WTC11 (cell line): ENCODE data around the gene BCAR3. TPM values are rescaled to one million over a fixed set of nuclear protein-coding genes. Genes with fewer than 3 reads are reported as not detected.

Experiments used
- ATAC-seq: fragments of 200-7000 bp; cut with Tn5 transposase; 2 replicates; pipeline ENCODE4 v1.10.0; 2021; ENCODE audit warnings: mild to moderate bottlenecking, moderate library complexity
- CTCF ChIA-PET: fragments of 300-600 bp; sonication (Branson Sonifier 250); formaldehyde crosslinking; loops from one replicate; lab custom pipeline; 2021; ENCODE audit warnings: antibody characterized with exemption; lab: Charles Lee
- POLR2A ChIA-PET: fragments of 350-600 bp; sonication (Branson Sonifier 250); formaldehyde crosslinking; loops from one replicate; lab custom pipeline; 2021; ENCODE audit warnings: antibody characterized with exemption; lab: Charles Lee
- DNase-seq: peaks from one replicate; pipeline ENCODE4 v3.0.0; 2021; ENCODE audit warnings: low spot score
- H3K27ac Mint-ChIP-seq: 2 replicates; pipeline ENCODE4 v1.8.0; 2021; ENCODE audit warnings: mixed read lengths
- H3K27me3 Mint-ChIP-seq: 2 replicates; pipeline ENCODE4 v1.8.0; 2021; ENCODE audit warnings: low read depth, mild to moderate bottlenecking, moderate library complexity, mixed read lengths
- H3K36me3 Mint-ChIP-seq: 2 replicates; pipeline ENCODE4 v1.8.0; 2021; ENCODE audit warnings: mixed read lengths
- H3K4me1 Mint-ChIP-seq: 2 replicates; pipeline ENCODE4 v1.8.0; 2022; ENCODE audit warnings: mixed read lengths
- H3K4me3 Mint-ChIP-seq: 2 replicates; pipeline ENCODE4 v1.8.0; 2021; ENCODE audit warnings: mild to moderate bottlenecking, moderate library complexity, mixed read lengths
- H3K9me3 Mint-ChIP-seq: 2 replicates; pipeline ENCODE4 v1.8.0; 2021; ENCODE audit warnings: mixed read lengths
- ESRRA ChIP-seq: sonication (generic); formaldehyde crosslinking; IDR thresholded peaks from 2 replicates; pipeline ENCODE4 v1.8.1; 2022; ENCODE audit warnings: mild to moderate bottlenecking, missing genetic modification reagents, borderline replicate concordance
- GABPB1 ChIP-seq: sonication (generic); formaldehyde crosslinking; IDR thresholded peaks from 2 replicates; pipeline ENCODE4 v1.8.1; 2023; ENCODE audit warnings: mild to moderate bottlenecking, missing genetic modification reagents
- GTF2I ChIP-seq: fragments of 250-450 bp; sonication (Bioruptor Pico); conservative IDR thresholded peaks from 2 replicates; pipeline ENCODE4 v1.4.0; 2021; ENCODE audit warnings: mild to moderate bottlenecking
- JUN ChIP-seq: sonication (generic); formaldehyde crosslinking; IDR thresholded peaks from 2 replicates; pipeline ENCODE4 v1.8.0; 2023; ENCODE audit warnings: mild to moderate bottlenecking, missing genetic modification reagents
- MXD4 ChIP-seq: fragments of 250-450 bp; sonication (Bioruptor Pico); IDR thresholded peaks from 2 replicates; pipeline ENCODE4 v1.8.0; 2021; ENCODE audit warnings: mild to moderate bottlenecking, moderate library complexity, borderline replicate concordance
- MYBL2 ChIP-seq: sonication (generic); formaldehyde crosslinking; IDR thresholded peaks from 2 replicates; pipeline ENCODE4 v1.8.1; 2023; ENCODE audit warnings: mild to moderate bottlenecking, moderate library complexity, missing genetic modification reagents
- NFATC4 ChIP-seq: fragments of 250-450 bp; sonication (Bioruptor Pico); IDR thresholded peaks from 2 replicates; pipeline ENCODE4 v1.9.0; 2021; ENCODE audit warnings: mild to moderate bottlenecking
- NR2C2 ChIP-seq: sonication (generic); formaldehyde crosslinking; IDR thresholded peaks from 2 replicates; pipeline ENCODE4 v1.8.0; 2022; ENCODE audit warnings: mild to moderate bottlenecking, missing genetic modification reagents
- PRRX2 ChIP-seq: fragments of 250-450 bp; sonication (Bioruptor Pico); IDR thresholded peaks from 2 replicates; pipeline ENCODE4 v1.8.0; 2021; ENCODE audit warnings: mild to moderate bottlenecking
- RORB ChIP-seq: fragments of 250-450 bp; sonication (Bioruptor Pico); IDR thresholded peaks from 2 replicates; pipeline ENCODE4 v1.9.0; 2021; ENCODE audit warnings: mild to moderate bottlenecking
- ZNF317 ChIP-seq: sonication (generic); formaldehyde crosslinking; IDR thresholded peaks from 2 replicates; pipeline ENCODE4 v1.8.1; 2023; ENCODE audit warnings: low read depth, mild to moderate bottlenecking, moderate library complexity, missing genetic modification reagents, borderline replicate concordance
- ZNF416 ChIP-seq: fragments of 250-450 bp; sonication (Bioruptor Pico); IDR thresholded peaks from 2 replicates; pipeline ENCODE4 v1.9.0; 2021; ENCODE audit warnings: mild to moderate bottlenecking, inconsistent platforms
- total RNA-seq: library from RNA; stranded (reverse); gene quantifications from 3 replicates; pipeline ENCODE4 v1.2.3, GENCODE V29; 2021
- TF ChIP-seq, protein P1 (sequence below): sonication (generic); formaldehyde crosslinking; IDR thresholded peaks from 2 replicates; pipeline ENCODE4 v1.8.1; 2022; ENCODE audit warnings: missing genetic modification reagents, borderline replicate concordance
- TF ChIP-seq, protein P2 (sequence below): fragments of 250-450 bp; sonication (Bioruptor Pico); IDR thresholded peaks from 2 replicates; pipeline ENCODE4 v1.9.0; 2021; ENCODE audit warnings: mild to moderate bottlenecking
- TF ChIP-seq, protein P3 (sequence below): sonication (generic); formaldehyde crosslinking; IDR thresholded peaks from 2 replicates; pipeline ENCODE4 v1.8.1; 2023; ENCODE audit warnings: mild to moderate bottlenecking, missing genetic modification reagents, borderline replicate concordance
- TF ChIP-seq, protein P4 (sequence below): sonication (generic); formaldehyde crosslinking; IDR thresholded peaks from 2 replicates; pipeline ENCODE4 v1.8.1; 2022; ENCODE audit warnings: mild to moderate bottlenecking, moderate library complexity, missing genetic modification reagents
- TF ChIP-seq, protein P5 (sequence below): sonication (generic); formaldehyde crosslinking; IDR thresholded peaks from 2 replicates; pipeline ENCODE4 v1.8.0; 2022; ENCODE audit warnings: mild to moderate bottlenecking, missing genetic modification reagents

BCAR3 gene
- total RNA-seq, 1 experiment from 2014 or later = 14.8 TPM

DNA sequence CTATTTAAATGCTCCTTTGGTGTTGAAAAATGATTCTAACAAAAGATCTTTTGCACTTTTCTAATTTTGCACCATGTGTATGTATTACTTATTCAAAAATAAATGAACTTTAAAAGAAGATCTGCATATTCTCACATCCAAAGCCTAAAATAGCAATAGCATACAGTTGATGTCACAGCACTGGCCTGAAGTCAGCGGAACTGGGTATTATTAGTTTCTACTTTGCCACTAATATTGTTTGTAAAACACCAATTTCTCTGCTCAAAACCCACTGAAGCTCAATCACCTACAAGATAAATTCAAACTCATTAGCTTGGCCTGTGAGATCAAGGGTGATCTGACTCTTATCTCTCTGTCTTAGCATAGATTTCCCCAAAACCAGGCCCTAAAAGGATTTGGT is 34.5 kb upstream of the BCAR3 start:
- ChIA-PET CTCF (interaction anchor here (1.2 to 2.3 kb wide), 3 partner anchors 11 to 98 kb away, joined by 3 to 6 read pairs (median 4); no protein-coding TSS in a partner anchor), POLR2A (no interaction called here)
- no peaks in the 10 kb centered on the region for H3K9me3 Mint-ChIP-seq
- H3K4me1 Mint-ChIP-seq = peaks cover 6% of the 10 kb centered on the region
- no peak overlapping the region for H3K27ac Mint-ChIP-seq
- no peak for ATAC-seq
- H3K36me3 Mint-ChIP-seq = no peaks in the 10 kb centered on the region
- no peak for TF ChIP-seq GABPB1 (CRISPR knock-in tag)
- TF ChIP-seq MYBL2 = no peak
- no peak for TF ChIP-seq PRRX2 (CRISPR knock-in tag)
- TF ChIP-seq ESRRA (CRISPR knock-in tag) = no peak
- TF ChIP-seq, protein P1, sequence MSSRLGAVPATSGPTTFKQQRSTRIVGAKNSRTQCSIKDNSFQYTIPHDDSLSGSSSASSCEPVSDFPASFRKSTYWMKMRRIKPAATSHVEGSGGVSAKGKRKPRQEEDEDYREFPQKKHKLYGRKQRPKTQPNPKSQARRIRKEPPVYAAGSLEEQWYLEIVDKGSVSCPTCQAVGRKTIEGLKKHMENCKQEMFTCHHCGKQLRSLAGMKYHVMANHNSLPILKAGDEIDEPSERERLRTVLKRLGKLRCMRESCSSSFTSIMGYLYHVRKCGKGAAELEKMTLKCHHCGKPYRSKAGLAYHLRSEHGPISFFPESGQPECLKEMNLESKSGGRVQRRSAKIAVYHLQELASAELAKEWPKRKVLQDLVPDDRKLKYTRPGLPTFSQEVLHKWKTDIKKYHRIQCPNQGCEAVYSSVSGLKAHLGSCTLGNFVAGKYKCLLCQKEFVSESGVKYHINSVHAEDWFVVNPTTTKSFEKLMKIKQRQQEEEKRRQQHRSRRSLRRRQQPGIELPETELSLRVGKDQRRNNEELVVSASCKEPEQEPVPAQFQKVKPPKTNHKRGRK (CRISPR knock-in tag) = no peak
- TF ChIP-seq, protein P2, sequence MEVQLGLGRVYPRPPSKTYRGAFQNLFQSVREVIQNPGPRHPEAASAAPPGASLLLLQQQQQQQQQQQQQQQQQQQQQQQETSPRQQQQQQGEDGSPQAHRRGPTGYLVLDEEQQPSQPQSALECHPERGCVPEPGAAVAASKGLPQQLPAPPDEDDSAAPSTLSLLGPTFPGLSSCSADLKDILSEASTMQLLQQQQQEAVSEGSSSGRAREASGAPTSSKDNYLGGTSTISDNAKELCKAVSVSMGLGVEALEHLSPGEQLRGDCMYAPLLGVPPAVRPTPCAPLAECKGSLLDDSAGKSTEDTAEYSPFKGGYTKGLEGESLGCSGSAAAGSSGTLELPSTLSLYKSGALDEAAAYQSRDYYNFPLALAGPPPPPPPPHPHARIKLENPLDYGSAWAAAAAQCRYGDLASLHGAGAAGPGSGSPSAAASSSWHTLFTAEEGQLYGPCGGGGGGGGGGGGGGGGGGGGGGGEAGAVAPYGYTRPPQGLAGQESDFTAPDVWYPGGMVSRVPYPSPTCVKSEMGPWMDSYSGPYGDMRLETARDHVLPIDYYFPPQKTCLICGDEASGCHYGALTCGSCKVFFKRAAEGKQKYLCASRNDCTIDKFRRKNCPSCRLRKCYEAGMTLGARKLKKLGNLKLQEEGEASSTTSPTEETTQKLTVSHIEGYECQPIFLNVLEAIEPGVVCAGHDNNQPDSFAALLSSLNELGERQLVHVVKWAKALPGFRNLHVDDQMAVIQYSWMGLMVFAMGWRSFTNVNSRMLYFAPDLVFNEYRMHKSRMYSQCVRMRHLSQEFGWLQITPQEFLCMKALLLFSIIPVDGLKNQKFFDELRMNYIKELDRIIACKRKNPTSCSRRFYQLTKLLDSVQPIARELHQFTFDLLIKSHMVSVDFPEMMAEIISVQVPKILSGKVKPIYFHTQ = no peak
- no peak for TF ChIP-seq RORB
- no peak for TF ChIP-seq NFATC4
- TF ChIP-seq, protein P3, sequence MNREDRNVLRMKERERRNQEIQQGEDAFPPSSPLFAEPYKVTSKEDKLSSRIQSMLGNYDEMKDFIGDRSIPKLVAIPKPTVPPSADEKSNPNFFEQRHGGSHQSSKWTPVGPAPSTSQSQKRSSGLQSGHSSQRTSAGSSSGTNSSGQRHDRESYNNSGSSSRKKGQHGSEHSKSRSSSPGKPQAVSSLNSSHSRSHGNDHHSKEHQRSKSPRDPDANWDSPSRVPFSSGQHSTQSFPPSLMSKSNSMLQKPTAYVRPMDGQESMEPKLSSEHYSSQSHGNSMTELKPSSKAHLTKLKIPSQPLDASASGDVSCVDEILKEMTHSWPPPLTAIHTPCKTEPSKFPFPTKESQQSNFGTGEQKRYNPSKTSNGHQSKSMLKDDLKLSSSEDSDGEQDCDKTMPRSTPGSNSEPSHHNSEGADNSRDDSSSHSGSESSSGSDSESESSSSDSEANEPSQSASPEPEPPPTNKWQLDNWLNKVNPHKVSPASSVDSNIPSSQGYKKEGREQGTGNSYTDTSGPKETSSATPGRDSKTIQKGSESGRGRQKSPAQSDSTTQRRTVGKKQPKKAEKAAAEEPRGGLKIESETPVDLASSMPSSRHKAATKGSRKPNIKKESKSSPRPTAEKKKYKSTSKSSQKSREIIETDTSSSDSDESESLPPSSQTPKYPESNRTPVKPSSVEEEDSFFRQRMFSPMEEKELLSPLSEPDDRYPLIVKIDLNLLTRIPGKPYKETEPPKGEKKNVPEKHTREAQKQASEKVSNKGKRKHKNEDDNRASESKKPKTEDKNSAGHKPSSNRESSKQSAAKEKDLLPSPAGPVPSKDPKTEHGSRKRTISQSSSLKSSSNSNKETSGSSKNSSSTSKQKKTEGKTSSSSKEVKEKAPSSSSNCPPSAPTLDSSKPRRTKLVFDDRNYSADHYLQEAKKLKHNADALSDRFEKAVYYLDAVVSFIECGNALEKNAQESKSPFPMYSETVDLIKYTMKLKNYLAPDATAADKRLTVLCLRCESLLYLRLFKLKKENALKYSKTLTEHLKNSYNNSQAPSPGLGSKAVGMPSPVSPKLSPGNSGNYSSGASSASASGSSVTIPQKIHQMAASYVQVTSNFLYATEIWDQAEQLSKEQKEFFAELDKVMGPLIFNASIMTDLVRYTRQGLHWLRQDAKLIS (CRISPR knock-in tag) = no peak
- TF ChIP-seq, protein P4, sequence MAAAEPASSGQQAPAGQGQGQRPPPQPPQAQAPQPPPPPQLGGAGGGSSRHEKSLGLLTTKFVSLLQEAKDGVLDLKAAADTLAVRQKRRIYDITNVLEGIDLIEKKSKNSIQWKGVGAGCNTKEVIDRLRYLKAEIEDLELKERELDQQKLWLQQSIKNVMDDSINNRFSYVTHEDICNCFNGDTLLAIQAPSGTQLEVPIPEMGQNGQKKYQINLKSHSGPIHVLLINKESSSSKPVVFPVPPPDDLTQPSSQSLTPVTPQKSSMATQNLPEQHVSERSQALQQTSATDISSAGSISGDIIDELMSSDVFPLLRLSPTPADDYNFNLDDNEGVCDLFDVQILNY (CRISPR knock-in tag) = no peak
- TF ChIP-seq GTF2I (CRISPR knock-in tag) = no peak
- TF ChIP-seq NR2C2 = no peak
- TF ChIP-seq, protein P5, sequence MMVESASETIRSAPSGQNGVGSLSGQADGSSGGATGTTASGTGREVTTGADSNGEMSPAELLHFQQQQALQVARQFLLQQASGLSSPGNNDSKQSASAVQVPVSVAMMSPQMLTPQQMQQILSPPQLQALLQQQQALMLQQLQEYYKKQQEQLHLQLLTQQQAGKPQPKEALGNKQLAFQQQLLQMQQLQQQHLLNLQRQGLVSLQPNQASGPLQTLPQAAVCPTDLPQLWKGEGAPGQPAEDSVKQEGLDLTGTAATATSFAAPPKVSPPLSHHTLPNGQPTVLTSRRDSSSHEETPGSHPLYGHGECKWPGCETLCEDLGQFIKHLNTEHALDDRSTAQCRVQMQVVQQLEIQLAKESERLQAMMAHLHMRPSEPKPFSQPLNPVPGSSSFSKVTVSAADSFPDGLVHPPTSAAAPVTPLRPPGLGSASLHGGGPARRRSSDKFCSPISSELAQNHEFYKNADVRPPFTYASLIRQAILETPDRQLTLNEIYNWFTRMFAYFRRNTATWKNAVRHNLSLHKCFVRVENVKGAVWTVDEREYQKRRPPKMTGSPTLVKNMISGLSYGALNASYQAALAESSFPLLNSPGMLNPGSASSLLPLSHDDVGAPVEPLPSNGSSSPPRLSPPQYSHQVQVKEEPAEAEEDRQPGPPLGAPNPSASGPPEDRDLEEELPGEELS (CRISPR knock-in tag) = no peak
- no peak for TF ChIP-seq ZNF317 (CRISPR knock-in tag)
- no peak for TF ChIP-seq JUN
- TF ChIP-seq MXD4 = no peak
- no peak for TF ChIP-seq ZNF416 (CRISPR knock-in tag)
- no peak for DNase-seq
- no peaks in the 10 kb centered on the region for H3K27me3 Mint-ChIP-seq
- H3K4me3 Mint-ChIP-seq = no peak overlapping the region
